GM18858 (cell line): ENCODE measurements around the gene BNC2.

ENCODE experiments used
- ATAC-seq: cut with Tn5 transposase; IDR thresholded peaks from one replicate; pipeline ENCODE4 v1.9.1; 2021; ENCODE audit not compliant: unreplicated experiment

Gene BNC2

GRCh38 chr9:16680541-16680940, 189.9 kb downstream of the BNC2 start:
- ATAC-seq, result no peak

- no peak for ATAC-seq
These were observed 191.1 kb downstream of the BNC2 start for GRCh38 chr9:16679327-16679821.

- ATAC-seq, result no peak
These were observed 194.0 kb downstream of the BNC2 start for GRCh38 chr9:16676519-16676918.

- no peak for ATAC-seq
These were observed 195.3 kb downstream of the BNC2 start for GRCh38 chr9:16675131-16675530.

- no peak for ATAC-seq
These were observed 197.3 kb downstream of the BNC2 start for GRCh38 chr9:16673171-16673570.

GRCh38 chr9:16672501-16672900, 198.0 kb downstream of the BNC2 start:
- no peak for ATAC-seq

GRCh38 chr9:16671591-16672137, 198.8 kb downstream of the BNC2 start:
- ATAC-seq, result no peak

GRCh38 chr9:16670791-16671190, 199.7 kb downstream of the BNC2 start:
- no peak for ATAC-seq

GRCh38 chr9:16668734-16669295, 201.7 kb downstream of the BNC2 start:
- ATAC-seq, result no peak

GRCh38 chr9:16664211-16664610, 206.3 kb downstream of the BNC2 start:
- ATAC-seq, result no peak

GRCh38 chr9:16661816-16662215, 208.7 kb downstream of the BNC2 start:
- ATAC-seq, result no peak

GRCh38 chr9:16659096-16659495, 211.4 kb downstream of the BNC2 start:
- ATAC-seq, result no peak

- no peak for ATAC-seq
These were observed 213.9 kb downstream of the BNC2 start for GRCh38 chr9:16656432-16657169.

GRCh38 chr9:16654596-16655126, 215.8 kb downstream of the BNC2 start:
- no peak for ATAC-seq

- no peak for ATAC-seq
These were observed 216.7 kb downstream of the BNC2 start for GRCh38 chr9:16653491-16654399.

- ATAC-seq, result no peak
These were observed 217.9 kb downstream of the BNC2 start for GRCh38 chr9:16652582-16652981.

- no peak for ATAC-seq
These were observed 219.0 kb downstream of the BNC2 start for GRCh38 chr9:16651446-16651964.

GRCh38 chr9:16645970-16646369, 224.5 kb downstream of the BNC2 start:
- no peak for ATAC-seq

- ATAC-seq, result no peak
These were observed 227.9 kb downstream of the BNC2 start for GRCh38 chr9:16642421-16643109.

- no peak for ATAC-seq
These were observed 229.8 kb downstream of the BNC2 start for GRCh38 chr9:16640649-16641048.
